ENCODE measurements around the gene TM4SF1.

The TM4SF1 gene

DNA sequence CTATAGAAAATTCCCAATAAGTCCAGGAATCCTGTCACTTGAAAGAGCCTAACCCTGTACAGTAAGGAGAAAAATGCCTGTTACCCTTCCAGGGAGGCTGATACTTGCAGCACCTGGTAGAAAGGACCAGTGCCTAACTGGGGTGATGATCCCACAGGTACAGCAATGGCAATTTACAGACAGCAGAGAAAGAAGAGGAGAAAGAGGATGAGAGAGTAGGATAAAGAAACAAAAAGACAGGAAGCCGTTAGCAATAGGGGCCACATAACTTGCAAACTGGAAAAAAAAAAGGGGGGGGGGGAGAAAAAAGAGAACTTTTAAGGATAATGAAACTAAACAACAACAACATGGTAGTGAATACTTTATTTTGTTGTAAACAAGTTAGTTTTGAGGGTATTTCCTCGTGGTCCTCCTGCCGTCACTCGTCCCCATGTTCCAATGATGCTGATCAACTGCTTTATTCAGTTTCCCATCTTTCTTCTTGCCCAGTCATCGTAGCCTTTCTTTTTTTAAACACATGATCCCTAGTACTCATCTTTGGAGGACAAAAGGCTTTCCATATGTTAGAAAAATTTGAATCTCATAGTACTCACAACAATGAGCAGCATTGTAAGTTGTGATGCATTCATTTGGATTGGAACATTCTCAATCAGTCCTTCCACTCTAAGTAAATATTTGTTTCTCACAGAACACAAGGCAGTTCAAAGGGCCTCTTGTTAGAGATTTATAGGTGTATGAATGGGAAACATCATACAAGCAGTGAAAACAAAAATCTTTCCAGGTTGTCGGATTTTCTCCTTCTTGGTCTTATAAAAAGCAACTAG lies 8.6 kb downstream of the TM4SF1 start:
- TF ChIP-seq, protein P1, sequence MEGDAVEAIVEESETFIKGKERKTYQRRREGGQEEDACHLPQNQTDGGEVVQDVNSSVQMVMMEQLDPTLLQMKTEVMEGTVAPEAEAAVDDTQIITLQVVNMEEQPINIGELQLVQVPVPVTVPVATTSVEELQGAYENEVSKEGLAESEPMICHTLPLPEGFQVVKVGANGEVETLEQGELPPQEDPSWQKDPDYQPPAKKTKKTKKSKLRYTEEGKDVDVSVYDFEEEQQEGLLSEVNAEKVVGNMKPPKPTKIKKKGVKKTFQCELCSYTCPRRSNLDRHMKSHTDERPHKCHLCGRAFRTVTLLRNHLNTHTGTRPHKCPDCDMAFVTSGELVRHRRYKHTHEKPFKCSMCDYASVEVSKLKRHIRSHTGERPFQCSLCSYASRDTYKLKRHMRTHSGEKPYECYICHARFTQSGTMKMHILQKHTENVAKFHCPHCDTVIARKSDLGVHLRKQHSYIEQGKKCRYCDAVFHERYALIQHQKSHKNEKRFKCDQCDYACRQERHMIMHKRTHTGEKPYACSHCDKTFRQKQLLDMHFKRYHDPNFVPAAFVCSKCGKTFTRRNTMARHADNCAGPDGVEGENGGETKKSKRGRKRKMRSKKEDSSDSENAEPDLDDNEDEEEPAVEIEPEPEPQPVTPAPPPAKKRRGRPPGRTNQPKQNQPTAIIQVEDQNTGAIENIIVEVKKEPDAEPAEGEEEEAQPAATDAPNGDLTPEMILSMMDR (IDR thresholded peaks at IDR 0.05; ENCODE audit: low read depth, low read length): no peak
- no peak for DNase-seq (ENCODE audit: extremely low read depth, low read depth)

DNA sequence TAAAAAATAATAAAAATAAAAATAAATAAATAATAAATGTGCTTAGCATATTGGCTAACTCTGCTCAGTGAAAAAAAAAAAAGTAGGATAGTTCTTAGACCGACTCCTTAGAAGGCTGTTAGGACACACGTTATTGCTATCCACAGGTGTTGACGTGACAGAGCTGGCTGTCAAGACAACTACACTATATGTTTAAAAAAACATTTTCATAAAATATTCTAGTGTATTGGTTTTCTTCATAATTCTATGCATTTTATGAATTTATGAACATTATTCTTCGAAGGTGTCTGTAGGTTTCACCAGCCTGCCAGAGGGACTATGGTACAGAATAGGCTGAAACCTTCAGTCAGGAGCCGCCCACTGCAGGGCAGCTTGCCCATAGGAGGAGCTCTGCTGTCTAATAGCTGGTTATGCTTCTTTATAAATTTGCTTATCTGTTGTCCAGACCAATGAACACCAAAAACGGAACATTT lies 9.2 kb downstream of the TM4SF1 start:
- no peak for DNase-seq (ENCODE audit: extremely low read depth, low read depth)
- TF ChIP-seq, protein P1 (IDR thresholded peaks at IDR 0.05; ENCODE audit: low read depth, low read length): no peak

DNA sequence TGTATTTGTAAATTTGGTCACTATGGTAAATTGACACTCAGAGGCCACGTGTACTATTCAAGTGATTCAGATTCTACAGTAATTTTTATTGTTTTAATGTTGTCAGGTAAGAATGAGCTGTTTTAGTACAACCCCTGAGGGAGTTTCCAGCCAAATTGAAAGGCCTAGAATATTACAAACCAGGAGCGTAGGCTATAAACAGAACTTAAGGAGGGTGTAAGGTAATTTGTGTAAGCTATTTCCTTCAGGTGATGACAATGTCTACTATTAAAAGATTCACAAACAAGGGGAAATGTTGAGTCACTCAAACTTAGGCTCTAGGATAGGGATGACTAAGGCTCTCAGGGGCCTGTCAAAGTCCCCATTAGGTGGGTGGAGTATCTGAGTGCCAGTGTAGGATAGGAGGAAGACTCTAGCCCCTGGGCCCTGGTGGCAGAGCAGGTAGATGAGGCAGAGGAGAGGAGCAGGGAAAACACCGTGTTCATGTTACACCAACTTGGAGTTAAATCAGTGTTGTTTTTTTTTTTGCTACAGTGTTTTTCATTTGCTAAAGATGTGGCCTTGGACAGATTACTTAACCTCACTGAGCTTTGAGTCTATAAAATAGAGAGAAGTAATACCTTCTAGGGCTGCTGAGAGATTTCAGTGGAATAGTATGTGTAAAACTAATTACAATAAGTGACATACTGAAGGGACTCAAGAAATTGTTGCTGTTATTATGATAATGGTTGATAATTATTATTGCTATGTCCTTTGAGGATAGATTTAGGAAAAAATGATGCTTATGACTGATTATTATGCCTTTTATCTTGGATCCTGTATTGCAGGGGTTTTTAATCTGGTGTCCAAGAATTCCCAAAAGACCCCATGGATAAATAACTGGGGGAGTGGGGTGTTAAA lies 10.3 kb downstream of the TM4SF1 start:
- TF ChIP-seq, protein P1 (IDR thresholded peaks at IDR 0.05; ENCODE audit: low read depth, low read length): no peak
- DNase-seq (ENCODE audit: extremely low read depth, low read depth): no peak

DNA sequence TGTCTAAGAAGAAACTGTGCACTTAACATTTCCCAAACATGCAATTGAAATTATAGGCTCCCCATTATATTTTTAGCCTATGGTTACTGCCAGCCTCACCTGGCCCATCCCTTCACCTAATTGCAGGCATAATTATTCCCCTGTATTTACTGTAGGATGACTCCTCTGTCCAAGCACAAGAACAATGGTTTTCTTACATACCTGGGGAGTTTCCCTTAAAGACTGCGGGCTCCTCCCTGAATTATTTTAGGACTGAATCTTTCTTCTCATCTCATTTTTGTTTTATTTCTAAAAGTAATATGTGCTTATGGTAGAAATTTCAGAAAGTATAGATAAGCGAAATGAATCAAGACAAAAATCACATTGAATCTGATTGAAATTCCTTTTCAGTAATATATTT lies 11.4 kb downstream of the TM4SF1 start:
- no peak for DNase-seq (ENCODE audit: extremely low read depth, low read depth)
- TF ChIP-seq, protein P1 (IDR thresholded peaks at IDR 0.05; ENCODE audit: low read depth, low read length): no peak

DNA sequence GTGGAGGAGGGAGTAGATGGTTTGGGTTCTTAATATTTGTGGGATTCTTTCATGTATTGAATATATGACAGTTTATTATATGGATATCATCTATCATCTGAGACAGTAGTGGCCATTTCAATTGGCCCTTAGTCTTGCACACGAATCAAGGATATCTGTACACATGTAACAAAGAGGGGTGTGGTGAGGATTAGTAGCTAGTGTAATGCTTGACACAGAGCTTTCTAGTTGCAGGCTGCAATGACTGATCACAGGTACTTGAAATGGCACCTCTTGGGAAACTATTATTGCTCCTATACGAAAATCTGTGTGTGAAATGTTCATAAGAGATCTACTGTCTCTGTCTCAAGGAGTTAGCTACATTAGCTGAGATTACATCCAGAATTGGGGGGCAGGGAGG lies 12.8 kb downstream of the TM4SF1 start:
- TF ChIP-seq, protein P1 (IDR thresholded peaks at IDR 0.05; ENCODE audit: low read depth, low read length): no peak

DNA sequence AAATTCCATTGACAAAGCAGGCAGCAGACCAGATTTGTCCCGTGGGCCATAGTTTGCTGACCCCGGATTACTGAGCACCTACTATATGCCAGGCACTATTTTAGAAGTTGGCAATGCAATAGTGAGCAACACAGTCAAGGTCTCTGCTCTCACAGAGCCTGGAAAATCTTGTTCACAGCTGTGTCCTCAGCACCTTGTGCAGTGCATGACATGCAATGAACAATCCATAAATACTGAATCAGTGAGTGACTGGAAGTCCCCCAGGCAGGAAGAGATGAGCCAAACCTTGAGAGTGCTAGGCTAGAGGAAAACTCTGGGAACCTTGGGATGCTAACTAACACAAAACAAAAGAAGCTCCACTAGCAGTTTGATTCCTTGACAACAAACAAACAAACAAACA lies 14.4 kb downstream of the TM4SF1 start:
- TF ChIP-seq, protein P1 (IDR thresholded peaks at IDR 0.05; ENCODE audit: low read depth, low read length): no peak
- no peak for DNase-seq (ENCODE audit: extremely low read depth, low read depth)

More for the DNA sequence above, 12.8 kb downstream of the TM4SF1 start:
- DNase-seq (ENCODE audit: extremely low read depth, low read depth): no peak

DNA sequence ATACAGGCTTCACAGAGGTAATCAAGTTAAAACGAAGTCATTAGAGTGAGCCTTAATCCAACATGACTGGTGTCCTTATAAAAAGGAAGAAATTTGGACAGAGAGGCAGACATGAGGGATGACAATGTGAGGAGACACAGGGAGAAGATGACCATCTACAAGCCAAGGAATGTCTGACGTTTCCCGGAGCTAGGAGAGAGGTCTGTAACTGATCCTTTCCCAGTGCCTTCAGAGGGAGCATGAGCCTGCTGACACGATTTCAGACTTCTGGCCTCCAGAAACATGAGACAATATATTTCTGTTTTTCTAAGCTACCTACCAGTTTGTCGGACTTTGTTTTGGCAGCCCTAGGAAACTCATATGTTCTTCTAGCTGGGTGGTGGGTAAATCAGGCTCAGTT lies 15.1 kb downstream of the TM4SF1 start:
- DNase-seq (ENCODE audit: extremely low read depth, low read depth): no peak
- TF ChIP-seq, protein P1 (IDR thresholded peaks at IDR 0.05; ENCODE audit: low read depth, low read length): no peak
